Measurements from ENCODE around the gene TUB. TPM values are rescaled to one million over a fixed set of nuclear protein-coding genes. Genes with fewer than 3 reads are reported as not detected.

TUB gene
- 7.6 and 10.9 TPM in 2 replicates for total RNA-seq

GRCh38 chr11:8080674-8081590 lies at the start of gene TUB:
TSS of gene TUB (plus strand) at chr11:8081211. CDS start at chr11:8081511, 300 bp downstream.

Other genes with a start within 250 kb of the TUB start
- not detected in 2 replicates for gene OR10A6, start 149.9 kb upstream of the TUB start, total RNA-seq
- not detected in 2 replicates for gene OR10A3, start 139.5 kb upstream of the TUB start, total RNA-seq
- gene NLRP10, start 115.8 kb upstream of the TUB start, total RNA-seq: not detected in 2 replicates
- gene EIF3F, start 93.9 kb upstream of the TUB start, total RNA-seq: 259 and 264 TPM in 2 replicates
- gene RIC3, start 87.8 kb downstream of the TUB start, total RNA-seq: not detected in 2 replicates
- not detected in 2 replicates for gene LMO1, start 182.7 kb downstream of the TUB start, total RNA-seq